Endodermal cell (in vitro differentiated cells): ENCODE measurements around the gene AWAT2. TPM values are rescaled to one million over a fixed set of nuclear protein-coding genes. Genes with fewer than 3 reads are reported as not detected.

Experiments
- DNase-seq: peaks from one replicate; pipeline ENCODE4 v3.0.0-alpha.2; 2017
- H3K27ac ChIP-seq: 2 replicates; pipeline ENCODE4 v1.5.1; 2013; ENCODE audit warnings: mild to moderate bottlenecking, low read depth, low read length, moderate library complexity
- H3K27me3 ChIP-seq: 2 replicates; pipeline ENCODE4 v1.6.1; 2013; ENCODE audit warnings: mild to moderate bottlenecking, low read length, moderate library complexity; ENCODE audit not compliant: insufficient read depth, control insufficient read depth, poor library complexity, severe bottlenecking
- H3K36me3 ChIP-seq: 2 replicates; pipeline ENCODE4 v1.7.0; 2013; ENCODE audit warnings: mild to moderate bottlenecking, low read length, moderate library complexity; ENCODE audit not compliant: control insufficient read depth, insufficient read depth
- H3K4me1 ChIP-seq: one replicate; pipeline ENCODE4 v1.7.0; 2013; ENCODE audit warnings: low read length; ENCODE audit not compliant: control insufficient read depth, insufficient read depth
- H3K4me3 ChIP-seq: 2 replicates; pipeline ENCODE4 v1.5.1; 2013; ENCODE audit warnings: mild to moderate bottlenecking, low read length, moderate library complexity
- H3K9ac ChIP-seq: 2 replicates; pipeline ENCODE4 v1.6.1; 2013; ENCODE audit warnings: mild to moderate bottlenecking, low read length, moderate library complexity; ENCODE audit not compliant: poor library complexity, severe bottlenecking; ENCODE audit errors: extremely low read depth
- H3K9me3 ChIP-seq: 2 replicates; pipeline ENCODE4 v1.6.1; 2013; ENCODE audit warnings: mild to moderate bottlenecking, low read length, moderate library complexity; ENCODE audit not compliant: control insufficient read depth
- H3K27ac Mint-ChIP-seq: 2 replicates; pipeline ENCODE4 v1.8.0; 2020; ENCODE audit warnings: mixed read lengths
- H3K27me3 Mint-ChIP-seq: 2 replicates; pipeline ENCODE4 v1.8.0; 2021; ENCODE audit warnings: mild to moderate bottlenecking, mixed read lengths; ENCODE audit not compliant: insufficient read depth
- H3K36me3 Mint-ChIP-seq: 2 replicates; pipeline ENCODE4 v1.8.0; 2020; ENCODE audit warnings: low read depth, mixed read lengths
- H3K4me1 Mint-ChIP-seq: 2 replicates; pipeline ENCODE4 v1.8.0; 2020; ENCODE audit warnings: mixed read lengths
- H3K4me3 Mint-ChIP-seq: 2 replicates; pipeline ENCODE4 v1.8.0; 2020; ENCODE audit warnings: mild to moderate bottlenecking, moderate library complexity, mixed read lengths
- H3K9me3 Mint-ChIP-seq: 2 replicates; pipeline ENCODE4 v1.8.0; 2020; ENCODE audit warnings: mild to moderate bottlenecking, mixed read lengths
- CTCF ChIP-seq: fragments of 200-600 bp; sonication (generic); conservative IDR thresholded peaks from 2 replicates; pipeline ENCODE4 v1.5.0; 2021; ENCODE audit warnings: antibody characterized with exemption, mild to moderate bottlenecking
- WGBS, 2 experiments: methylation state at CpG; one replicate each; pipeline versions ENCODE4 v1.1.5 to v1.1.7; 2013; ENCODE audit warnings: missing lambda C conversion rate in 2 of 2, mixed read lengths in 1 of 2; ENCODE audit not compliant: insufficient coverage in 1 of 2, insufficient read length in 1 of 2; 5-methylcytosine and 5-hydroxymethylcytosine counted together
- total RNA-seq, 2 donors: library from RNA; stranded (reverse); fragmentation: NEBNext Ultra II Directional in 1 of 2; extraction: Animal tissue kit (Norgen Biotek cat#: 25700) in 1 of 2; gene quantifications; 2 replicates in 1 of 2; 3 replicates in 1 of 2; pipeline ENCODE4 v1.2.1, GENCODE V29; 2021

The AWAT2 gene
- total RNA-seq, 2 donors from 2014 or later: not detected

DNA sequence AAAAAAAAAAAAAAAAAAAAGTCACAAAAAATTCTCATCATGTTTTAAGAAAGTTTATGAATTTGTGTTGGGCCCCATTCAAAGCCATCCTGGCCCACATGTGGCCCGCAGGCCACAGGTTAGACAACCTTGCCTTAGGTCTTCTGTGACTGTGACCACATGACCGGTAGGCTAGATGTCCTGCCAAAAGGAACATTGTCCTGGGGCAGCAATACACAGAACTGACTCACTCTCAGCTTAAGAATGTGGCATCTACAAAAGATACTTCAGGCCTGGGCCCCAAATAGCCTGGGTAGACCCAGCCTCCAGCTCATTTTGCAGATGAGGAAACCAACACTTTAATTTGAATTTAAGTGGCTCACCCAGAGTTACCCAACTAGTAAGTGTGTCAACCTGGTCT is 10.0 kb downstream of the AWAT2 start:
- no peak overlapping the region for H3K9ac ChIP-seq
- H3K36me3 Mint-ChIP-seq: peaks cover 15% of the 10 kb centered on the region
- peaks cover 38% of the 10 kb centered on the region for H3K36me3 ChIP-seq
- H3K27ac Mint-ChIP-seq: no peak overlapping the region
- no peak overlapping the region for H3K4me3 ChIP-seq
- H3K27ac ChIP-seq: no peak overlapping the region
- no peak for DNase-seq
- no peaks in the 10 kb centered on the region for H3K27me3 Mint-ChIP-seq
- 100% methylated on average over 2 of the region's 2 CpGs for WGBS, 2 experiments
- H3K4me1 Mint-ChIP-seq: no peaks in the 10 kb centered on the region
- no peaks in the 10 kb centered on the region for H3K9me3 ChIP-seq
- no peak overlapping the region for H3K4me3 Mint-ChIP-seq
- H3K27me3 ChIP-seq: no peaks in the 10 kb centered on the region
- no peaks in the 10 kb centered on the region for H3K4me1 ChIP-seq
- H3K9me3 Mint-ChIP-seq: peaks cover 59% of the 10 kb centered on the region
- TF ChIP-seq CTCF: no peak

- Mint-ChIP-seq H3K4me1 (no peaks in the 10 kb centered on the region), H3K4me3 (no peak overlapping the region), H3K9me3 (peaks cover 61% of the 10 kb centered on the region), H3K27ac (no peak overlapping the region), H3K36me3 (peaks cover 15% of the 10 kb centered on the region), H3K27me3 (no peaks in the 10 kb centered on the region)
- no peaks in the 10 kb centered on the region for H3K4me1 ChIP-seq
- H3K36me3 ChIP-seq: peaks cover 44% of the 10 kb centered on the region
- no peak overlapping the region for H3K4me3 ChIP-seq
- no peak for DNase-seq
- H3K9ac ChIP-seq: no peak overlapping the region
- H3K27me3 ChIP-seq: no peaks in the 10 kb centered on the region
- TF ChIP-seq CTCF: no peak
- no peaks in the 10 kb centered on the region for H3K9me3 ChIP-seq
- no CpG with 5 or more reads among the region's 1 CpG for WGBS, 2 experiments
- no peak overlapping the region for H3K27ac ChIP-seq
These were observed 10.8 kb downstream of the AWAT2 start for GRCh38 chrX:70038951-70039350.

- Mint-ChIP-seq H3K27ac (no peak overlapping the region), H3K4me1 (no peaks in the 10 kb centered on the region), H3K36me3 (peaks cover 15% of the 10 kb centered on the region), H3K9me3 (peaks cover 65% of the 10 kb centered on the region), H3K4me3 (no peak overlapping the region), H3K27me3 (no peaks in the 10 kb centered on the region)
- no peak for DNase-seq
- no peaks in the 10 kb centered on the region for H3K4me1 ChIP-seq
- no peak overlapping the region for H3K27ac ChIP-seq
- TF ChIP-seq CTCF: no peak
- H3K36me3 ChIP-seq: peaks cover 48% of the 10 kb centered on the region
- 88% methylated on average over 2 of the region's 2 CpGs; no CpG with 5 or more reads in 1 of the 2 experiments for WGBS, 2 experiments
- no peak overlapping the region for H3K4me3 ChIP-seq
- no peaks in the 10 kb centered on the region for H3K27me3 ChIP-seq
- no peak overlapping the region for H3K9ac ChIP-seq
- no peaks in the 10 kb centered on the region for H3K9me3 ChIP-seq
These were observed 11.2 kb downstream of the AWAT2 start for GRCh38 chrX:70038515-70038914.
